ENCODE measurements around the gene PLXDC2. TPM values are rescaled to one million over a fixed set of nuclear protein-coding genes. Genes with fewer than 3 reads are reported as not detected.
A peak's percentile ranks its signal among the peaks of the same experiment; 100 is the strongest.

Gene PLXDC2
- total and polyA plus RNA-seq, 2 experiments from 2014 or later = 10.3 to 22.6 TPM

GRCh38 chr10:19835952-19836351 is 19.7 kb downstream of the PLXDC2 start:
- Histone ChIP-seq H3K27me3 (no peaks in the 10 kb centered on the region), H3K4me3 (no peak overlapping the region), H3K27ac (no peak overlapping the region), H3K9me3 (ENCODE audit: low read depth) (no peaks in the 10 kb centered on the region), H3K36me3 (no peaks in the 10 kb centered on the region), H3K4me1 (ENCODE audit: low read depth) (no peaks in the 10 kb centered on the region)
- no peak for TF ChIP-seq CTCF (IDR thresholded peaks at IDR 0.05; ENCODE audit: low read depth, low read length)
- DNase-seq (ENCODE audit: low read depth in 1 of 2, low spot score in 1 of 2) = no peak

GRCh38 chr10:19839090-19839489 is 22.9 kb downstream of the PLXDC2 start:
- Histone ChIP-seq H3K36me3 (no peaks in the 10 kb centered on the region), H3K4me3 (no peak overlapping the region), H3K9me3 (ENCODE audit: low read depth) (no peaks in the 10 kb centered on the region), H3K27ac (no peak overlapping the region), H3K4me1 (ENCODE audit: low read depth) (peaks cover 11% of the 10 kb centered on the region), H3K27me3 (no peaks in the 10 kb centered on the region)
- TF ChIP-seq CTCF (IDR thresholded peaks at IDR 0.05; ENCODE audit: low read depth, low read length) = no peak
- DNase-seq (ENCODE audit: low read depth in 1 of 2, low spot score in 1 of 2) = no peak

GRCh38 chr10:19839552-19839951 is 23.3 kb downstream of the PLXDC2 start:
- Histone ChIP-seq H3K27me3 (no peaks in the 10 kb centered on the region), H3K4me3 (no peak overlapping the region), H3K9me3 (ENCODE audit: low read depth) (no peaks in the 10 kb centered on the region), H3K27ac (no peak overlapping the region), H3K36me3 (no peaks in the 10 kb centered on the region), H3K4me1 (ENCODE audit: low read depth) (peaks cover 11% of the 10 kb centered on the region)
- TF ChIP-seq CTCF (IDR thresholded peaks at IDR 0.05; ENCODE audit: low read depth, low read length) = no peak
- DNase-seq (ENCODE audit: low read depth in 1 of 2, low spot score in 1 of 2) = no peak

GRCh38 chr10:19840776-19841175 is 24.5 kb downstream of the PLXDC2 start:
- Histone ChIP-seq H3K9me3 (ENCODE audit: low read depth) (no peaks in the 10 kb centered on the region), H3K27ac (no peak overlapping the region), H3K4me1 (ENCODE audit: low read depth) (peaks cover 11% of the 10 kb centered on the region), H3K4me3 (no peak overlapping the region), H3K36me3 (no peaks in the 10 kb centered on the region), H3K27me3 (no peaks in the 10 kb centered on the region)
- TF ChIP-seq CTCF (IDR thresholded peaks at IDR 0.05; ENCODE audit: low read depth, low read length) = no peak
- DNase-seq (ENCODE audit: low read depth in 1 of 2, low spot score in 1 of 2) = no peak

- no peak overlapping the region for H3K4me3 ChIP-seq
- H3K4me1 ChIP-seq (ENCODE audit: low read depth) = peaks cover 11% of the 10 kb centered on the region
- no peak overlapping the region for H3K27ac ChIP-seq
- H3K9me3 ChIP-seq (ENCODE audit: low read depth) = no peaks in the 10 kb centered on the region
- no peak for TF ChIP-seq CTCF (IDR thresholded peaks at IDR 0.05; ENCODE audit: low read depth, low read length)
- DNase-seq (ENCODE audit: low read depth in 1 of 2, low spot score in 1 of 2) = peak in 1 of 2 donors; percentile 39
- H3K27me3 ChIP-seq = no peaks in the 10 kb centered on the region
- no peaks in the 10 kb centered on the region for H3K36me3 ChIP-seq
Observed at GRCh38 chr10:19843487-19843886, 27.3 kb downstream of the PLXDC2 start.
